ENCODE results near the gene TRIOBP.
"Not testable (repeated sequence)": the region's sequence is repeated elsewhere in the genome, so short reads cannot be mapped to it uniquely, and the experiment has no call there.

The TRIOBP gene

DNA sequence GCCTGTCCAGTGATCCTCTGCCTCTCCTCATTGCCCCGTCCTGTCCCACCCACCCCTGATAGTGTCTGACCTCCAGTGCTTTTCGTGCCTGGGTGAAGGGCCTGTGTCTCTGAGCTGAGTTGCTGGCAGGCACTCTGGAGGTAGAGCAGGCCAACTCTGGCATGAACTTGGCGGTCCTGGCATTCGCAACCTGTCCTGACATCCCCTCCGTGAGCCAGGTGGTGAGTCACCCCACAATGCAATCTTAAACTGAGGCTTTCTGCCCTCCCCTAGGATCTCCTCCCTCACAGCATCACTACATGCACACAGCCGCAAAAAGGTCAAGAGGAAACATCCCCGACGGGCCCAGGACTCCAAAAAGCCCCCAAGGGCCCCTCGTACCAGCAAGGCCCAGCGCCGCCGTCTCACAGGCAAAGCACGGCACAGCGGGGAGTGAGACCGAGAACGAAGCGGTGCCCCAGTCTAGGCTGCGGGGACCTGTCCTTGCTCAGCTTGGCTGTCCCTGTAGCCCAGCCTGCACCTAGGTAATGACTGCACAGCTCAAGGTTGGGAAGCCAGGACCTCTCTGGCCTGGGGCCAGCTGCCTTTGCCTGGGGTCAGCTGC, 5.8 kb upstream of the TRIOBP start:
- DNase-seq: no peak

DNA sequence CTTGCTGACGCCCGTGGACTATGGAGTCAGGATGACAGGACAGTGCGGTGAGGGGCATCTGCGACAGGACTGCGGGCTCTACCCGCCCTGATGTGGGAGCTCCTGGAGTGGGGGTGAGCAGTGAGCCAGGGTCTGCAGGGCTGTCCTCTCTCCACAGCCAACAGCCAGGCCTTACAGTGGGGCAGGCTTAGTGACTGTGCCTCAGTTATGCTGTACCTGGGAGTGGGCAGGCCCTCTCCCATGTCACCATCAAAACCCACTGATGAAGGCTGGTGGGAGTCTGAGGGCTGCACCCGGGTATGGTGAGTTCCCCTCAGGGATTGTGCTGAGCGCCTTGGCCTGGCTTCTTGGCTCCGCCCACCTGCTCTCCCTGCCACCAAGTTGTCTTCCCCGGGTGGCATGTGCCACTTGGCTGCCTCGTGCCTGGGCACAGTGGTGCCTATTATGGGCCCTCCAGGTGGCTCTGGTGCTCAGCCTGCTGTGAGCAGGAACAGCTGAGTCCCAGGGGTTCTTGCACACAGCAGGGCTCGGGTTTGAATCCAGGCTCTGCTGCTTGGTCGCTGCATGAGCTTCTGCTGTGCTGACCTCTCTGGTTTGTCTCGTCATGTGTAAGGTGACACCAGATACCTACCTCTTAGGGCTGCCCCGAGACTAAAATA, 4.1 kb upstream of the TRIOBP start:
- no peak for DNase-seq

DNA sequence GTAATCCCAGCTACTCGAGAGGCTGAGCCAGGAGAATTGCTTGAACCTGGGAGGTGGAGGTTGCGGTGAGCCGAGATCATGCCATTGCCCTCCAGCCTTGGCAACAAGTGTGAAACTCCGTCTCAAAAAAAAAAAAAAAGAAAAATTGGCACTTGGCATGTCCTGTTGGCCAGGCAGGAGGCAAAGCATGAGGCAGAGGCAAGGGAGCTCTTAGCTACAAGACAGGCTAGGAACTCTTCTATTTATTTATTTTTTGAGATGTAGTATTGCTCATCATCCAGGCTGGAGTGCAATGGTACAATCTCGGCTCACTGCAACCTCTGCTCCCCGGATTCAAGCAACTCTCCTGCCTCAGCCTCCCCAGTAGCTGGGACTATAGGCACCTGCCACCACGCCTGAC, 2.7 kb upstream of the TRIOBP start:
- not testable (repeated sequence) for DNase-seq

DNA sequence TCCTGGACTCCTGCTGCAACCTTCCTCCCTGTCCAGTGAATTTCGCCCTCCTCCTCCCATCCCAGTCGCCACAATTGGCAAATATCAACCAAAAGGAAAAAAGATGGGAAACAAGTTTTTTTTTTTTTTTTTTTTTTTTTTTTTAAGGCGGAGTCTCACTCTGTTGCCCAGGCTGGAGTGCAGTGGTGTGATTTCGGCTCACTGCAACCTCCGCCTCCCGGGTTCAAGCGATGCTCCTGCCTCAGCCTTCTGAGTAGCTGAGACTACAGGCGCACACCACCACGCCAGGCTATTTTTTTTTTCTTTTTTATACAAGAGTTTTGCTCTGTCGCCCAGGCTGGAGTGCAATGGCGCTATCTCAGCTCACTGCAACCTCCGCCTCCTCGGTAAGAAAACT, 590 bp upstream of the TRIOBP start:
- DNase-seq: not testable (repeated sequence)

DNA sequence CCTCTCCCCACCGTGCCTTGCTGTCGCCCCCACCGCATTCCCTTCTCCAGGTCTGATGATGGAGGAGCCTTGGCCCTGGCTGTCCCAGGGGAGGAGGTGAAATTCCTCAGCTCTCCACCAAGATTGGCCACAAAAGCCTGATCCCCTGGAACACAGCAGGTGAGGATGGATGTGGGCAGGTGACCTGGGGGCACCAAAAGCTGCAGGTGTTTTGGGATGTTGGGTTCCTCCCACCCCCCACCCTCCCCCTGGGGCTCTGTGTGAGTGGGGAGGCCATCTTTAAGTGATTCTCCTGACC, 639 bp downstream of the TRIOBP start:
- no peak for DNase-seq

DNA sequence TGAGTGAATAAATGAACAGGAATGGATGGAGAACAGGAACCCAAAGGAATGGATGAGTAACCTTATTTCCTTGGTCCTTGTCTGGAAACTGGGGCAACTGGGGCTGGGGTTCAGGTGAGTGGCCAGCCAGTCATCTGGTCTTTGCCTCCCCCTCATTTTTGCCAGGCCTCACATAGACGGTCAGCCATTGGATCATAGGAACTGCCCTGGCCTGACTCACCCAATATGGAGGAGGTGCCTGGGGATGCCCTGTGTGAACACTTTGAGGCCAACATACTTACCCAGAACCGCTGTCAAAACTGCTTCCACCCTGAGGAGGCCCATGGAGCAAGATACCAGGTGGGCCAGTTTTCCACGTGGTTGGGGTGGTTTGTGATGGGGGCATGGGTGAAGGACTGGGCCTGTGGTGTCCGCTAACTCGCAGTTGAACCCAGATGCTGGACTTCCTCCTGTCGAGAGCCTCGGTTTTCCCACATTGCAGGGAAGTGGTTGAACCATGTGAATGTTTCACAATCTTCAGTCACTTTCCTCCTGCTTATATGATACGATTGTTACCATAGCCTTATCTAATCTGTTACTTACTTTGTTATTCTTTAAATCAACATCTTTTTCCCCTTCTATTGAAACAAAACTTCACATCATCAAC, 4.4 kb downstream of the TRIOBP start:
- DNase-seq: no peak

DNA sequence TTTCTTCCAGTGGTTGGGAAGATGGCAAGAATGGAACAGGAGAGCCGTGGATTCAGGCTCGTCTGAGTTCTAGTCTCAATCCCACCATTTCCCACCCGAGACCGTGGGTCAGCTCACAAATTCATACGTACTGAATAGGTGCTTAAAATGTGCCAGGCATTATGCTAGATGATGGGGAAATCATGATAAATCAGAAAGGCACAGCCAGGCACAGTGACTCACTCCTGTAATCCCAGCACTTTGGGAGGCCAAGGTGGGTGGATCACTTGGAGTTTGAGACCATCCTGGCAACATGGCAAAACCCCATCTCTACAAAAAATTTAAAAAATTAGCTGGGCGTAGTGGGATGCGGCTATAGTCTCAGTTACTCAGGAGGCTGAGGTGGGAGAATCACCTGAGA, 7.1 kb downstream of the TRIOBP start:
- DNase-seq: no peak

DNA sequence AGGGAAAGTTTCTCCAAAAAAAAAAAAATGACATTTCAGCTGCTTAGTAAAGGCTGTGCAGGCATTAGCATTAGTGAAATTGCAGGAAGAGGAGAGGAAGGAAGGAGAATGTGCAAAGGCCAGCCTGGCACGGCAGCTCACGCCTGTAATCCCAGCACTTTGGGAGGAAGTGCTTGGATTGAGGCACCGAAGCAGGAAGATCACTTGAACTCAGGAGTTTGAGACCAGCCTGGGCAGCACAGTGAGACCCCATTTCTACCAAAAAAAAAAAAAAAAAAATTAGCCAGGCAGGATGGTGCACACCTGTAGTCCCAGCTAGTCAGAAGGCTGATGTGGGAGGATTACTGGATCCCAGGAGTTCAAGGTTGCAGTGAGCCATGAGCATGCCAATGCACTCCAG, 7.8 kb downstream of the TRIOBP start:
- DNase-seq: no peak

DNA sequence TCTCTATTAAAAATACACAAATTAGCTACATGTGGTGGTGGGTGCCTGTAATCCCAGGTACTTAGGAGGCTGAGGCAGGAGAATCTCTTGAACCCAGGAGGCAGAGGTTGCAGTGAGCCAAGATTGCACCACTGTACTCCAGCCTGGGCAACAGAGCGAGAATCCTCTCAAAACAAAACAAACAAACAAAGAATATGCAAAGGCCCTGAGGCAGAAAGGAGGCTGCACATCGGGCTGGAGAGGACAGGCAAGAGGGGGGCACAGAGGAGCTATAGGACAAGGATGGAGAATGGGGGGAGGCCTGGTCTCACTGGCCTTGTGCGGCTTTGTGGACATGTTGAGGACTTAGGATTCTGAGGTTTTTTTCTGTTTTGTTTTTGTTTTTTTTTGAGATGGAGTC, 8.4 kb downstream of the TRIOBP start:
- DNase-seq: no peak

DNA sequence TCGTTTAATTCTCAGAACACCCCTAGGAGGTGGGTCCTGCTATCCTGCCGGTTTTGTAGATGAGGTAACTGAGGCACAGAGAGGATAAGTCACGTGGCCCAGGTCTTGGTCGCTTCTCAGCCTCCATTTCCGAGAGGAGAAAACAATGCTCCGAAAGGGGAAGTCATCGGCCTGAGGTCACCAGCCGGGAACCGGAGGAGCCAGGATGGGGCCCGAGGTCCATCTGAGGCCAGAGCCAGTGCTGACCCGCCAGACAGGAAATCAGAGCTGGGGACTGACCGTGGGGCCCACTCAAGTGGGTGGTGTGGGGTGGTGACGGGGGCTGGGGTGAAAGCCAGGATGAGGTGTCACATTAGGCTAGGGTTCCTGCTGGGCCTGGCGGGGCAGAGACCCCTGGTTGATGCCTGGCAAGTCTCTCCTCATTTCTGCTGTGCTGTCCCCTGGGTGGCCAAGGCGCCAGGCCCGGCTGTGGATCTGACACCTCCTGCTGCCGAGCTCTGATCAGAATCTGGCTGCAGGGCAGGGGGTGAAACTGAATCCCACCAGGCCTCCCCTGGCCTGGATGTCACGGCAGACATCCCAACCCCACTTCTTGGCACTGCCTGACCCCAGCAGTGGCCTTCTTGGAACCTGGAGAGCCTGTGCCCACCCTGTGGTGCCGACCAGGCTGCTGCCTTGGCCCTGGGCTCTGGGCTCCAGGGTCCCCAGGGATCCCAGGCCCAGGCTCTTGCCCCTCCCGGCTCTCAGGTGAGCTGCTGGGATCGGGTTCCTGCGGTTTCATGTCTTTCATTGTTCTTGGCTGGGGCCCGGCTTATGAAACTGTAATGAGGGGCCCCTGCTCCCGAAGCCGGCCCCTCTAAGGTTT, 12.0 kb downstream of the TRIOBP start:
- no peak for DNase-seq

DNA sequence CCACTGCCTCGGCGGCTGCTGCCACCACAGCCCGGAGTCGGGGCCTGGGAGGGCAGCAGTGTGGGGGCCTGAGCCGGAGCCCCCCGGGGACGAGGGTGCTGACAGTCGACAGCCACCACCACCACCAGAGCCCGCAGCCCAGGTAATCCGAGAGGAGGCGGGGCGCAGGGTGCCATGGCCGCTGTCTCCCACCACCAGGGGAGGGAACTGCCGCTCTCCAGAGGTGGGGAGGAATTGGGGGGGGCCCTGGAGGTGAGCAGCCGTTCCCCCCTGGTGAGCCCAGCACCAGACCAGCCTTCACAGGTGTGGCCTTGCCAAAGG, 12.6 kb downstream of the TRIOBP start:
- no peak for DNase-seq

DNA sequence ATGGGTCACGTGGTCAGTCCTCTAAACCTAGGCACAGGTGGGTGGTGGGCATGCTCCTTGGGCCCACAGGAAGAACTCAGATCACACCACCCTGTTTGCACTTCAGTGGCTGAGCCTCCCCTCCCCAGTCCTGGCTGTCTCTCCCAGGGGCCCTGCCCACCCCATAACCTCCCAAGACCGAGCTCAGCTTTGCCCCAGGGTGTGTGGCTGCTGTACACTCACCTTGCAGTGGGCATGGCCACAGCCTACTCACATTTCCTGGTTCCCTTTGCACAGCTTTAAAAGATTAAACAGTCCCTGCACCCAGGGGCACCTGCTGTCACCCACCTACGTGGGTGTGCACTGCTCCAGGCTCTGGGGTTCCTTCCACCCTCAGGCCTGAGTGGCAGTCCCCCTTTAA, 13.8 kb downstream of the TRIOBP start:
- no peak for DNase-seq

DNA sequence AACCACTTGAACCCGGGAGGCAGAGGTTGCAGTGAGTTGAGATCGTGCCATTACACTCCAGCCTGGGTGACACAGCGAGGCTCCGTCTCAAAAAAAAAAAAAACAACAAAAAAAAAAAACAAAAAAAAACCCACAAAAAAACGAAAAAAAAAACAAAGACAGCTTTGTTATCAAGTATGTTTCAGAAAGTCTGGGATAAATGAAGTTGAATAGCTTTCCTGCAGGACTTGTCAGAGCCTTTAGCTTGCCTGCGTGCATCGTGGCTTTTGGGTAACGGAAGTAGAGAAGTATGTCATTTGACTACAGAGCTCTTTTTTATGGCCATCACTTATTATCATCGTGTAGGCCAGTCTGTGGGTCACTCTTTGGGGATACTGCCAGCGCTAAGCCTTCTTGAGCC, 14.6 kb downstream of the TRIOBP start:
- no peak for DNase-seq

DNA sequence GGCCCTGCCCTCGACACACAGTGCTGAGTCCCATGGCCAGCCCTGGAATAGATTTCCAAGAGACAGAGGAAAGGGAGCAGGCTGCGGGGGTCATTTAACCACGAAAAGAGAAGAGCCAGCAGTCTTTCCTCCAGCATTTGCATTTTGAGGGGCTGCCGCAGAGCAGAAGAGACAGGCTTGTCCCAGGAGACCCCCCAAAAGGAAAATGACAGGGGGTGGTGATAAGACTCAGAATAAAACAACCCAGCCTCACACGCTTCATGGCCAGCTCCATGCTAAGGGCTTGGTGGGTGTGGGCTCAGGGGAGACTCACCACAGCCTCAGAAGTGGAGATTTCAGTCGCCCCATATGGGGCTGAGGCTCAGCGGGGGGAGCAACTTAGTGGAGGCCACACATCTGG, 16.9 kb downstream of the TRIOBP start:
- no peak for DNase-seq

DNA sequence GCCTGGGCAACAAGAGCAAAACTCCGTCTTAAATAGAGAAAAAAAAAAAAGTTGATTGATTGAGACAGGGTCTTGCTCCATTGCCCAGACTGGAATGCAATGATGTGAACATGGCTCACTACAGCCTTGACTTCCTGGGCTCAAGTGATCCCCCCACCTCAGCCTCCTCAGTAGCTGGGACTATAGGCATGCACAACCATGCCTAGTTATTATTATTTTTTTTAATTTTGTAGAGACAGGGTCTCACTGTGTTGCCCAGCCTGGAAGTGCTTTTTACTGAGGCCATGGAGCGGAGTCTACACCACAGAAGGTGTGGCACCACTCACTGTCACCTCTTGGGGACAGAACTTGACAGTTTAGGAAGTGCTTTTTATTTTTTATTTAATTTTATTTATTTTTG, 17.8 kb downstream of the TRIOBP start:
- no peak for DNase-seq

DNA sequence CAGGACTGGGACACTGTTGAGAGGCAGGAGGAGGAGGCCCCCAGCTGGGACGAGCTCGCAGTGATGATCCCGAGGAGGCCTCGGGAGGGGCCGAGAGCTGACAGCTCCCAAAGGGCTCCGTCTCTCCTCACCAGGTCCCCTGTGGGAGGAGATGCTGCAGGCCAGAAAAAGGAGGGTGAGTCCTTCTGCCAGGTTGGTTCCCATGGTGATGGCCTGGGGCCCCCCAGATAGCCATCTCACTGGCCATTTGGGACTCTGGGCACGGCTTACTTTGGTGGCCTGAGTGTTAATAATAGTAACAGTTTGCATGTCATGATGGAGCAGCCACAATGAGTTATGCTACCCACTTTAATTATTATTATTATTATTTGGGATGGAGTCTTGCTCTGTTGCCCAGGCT, 18.9 kb downstream of the TRIOBP start:
- no peak for DNase-seq

DNA sequence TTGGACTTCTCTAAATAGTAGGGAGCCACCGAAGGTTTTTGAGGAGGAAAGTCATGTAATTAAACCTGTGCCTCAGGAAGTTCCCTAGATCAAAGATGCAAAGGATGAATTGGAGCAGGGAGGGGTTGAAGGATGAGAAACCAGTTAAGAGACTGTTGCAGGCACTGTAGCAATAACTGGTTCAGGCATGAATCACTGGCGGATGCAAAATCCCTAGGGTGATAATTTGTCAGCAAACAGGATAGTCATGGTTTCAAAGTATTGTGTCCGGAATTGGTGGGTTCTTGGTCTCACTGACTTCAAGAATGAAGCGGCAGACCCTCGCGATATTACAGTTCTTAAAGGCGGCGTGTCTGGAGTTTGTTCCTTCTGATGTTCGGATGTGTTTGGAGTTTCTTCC, 19.9 kb downstream of the TRIOBP start:
- DNase-seq: no peak

DNA sequence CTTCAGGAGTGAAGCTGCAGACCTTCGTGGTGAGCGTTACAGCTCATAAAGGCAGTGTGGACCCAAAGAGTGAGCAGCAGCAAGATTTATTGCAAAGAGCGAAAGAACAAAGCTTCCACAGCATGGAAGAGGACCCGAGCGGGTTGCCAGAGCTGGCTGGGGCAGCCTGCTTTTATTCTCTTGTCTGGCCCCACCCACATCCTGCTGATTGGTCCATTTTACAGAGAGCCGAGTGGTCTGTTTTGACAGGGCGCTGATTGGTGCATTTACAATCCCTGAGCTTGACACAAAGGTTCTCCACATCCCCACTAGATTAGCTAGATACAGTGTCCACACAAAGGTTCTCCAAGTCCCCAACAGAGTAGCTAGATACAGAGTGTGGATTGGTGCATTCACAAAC, 20.4 kb downstream of the TRIOBP start:
- not testable (repeated sequence) for DNase-seq

DNA sequence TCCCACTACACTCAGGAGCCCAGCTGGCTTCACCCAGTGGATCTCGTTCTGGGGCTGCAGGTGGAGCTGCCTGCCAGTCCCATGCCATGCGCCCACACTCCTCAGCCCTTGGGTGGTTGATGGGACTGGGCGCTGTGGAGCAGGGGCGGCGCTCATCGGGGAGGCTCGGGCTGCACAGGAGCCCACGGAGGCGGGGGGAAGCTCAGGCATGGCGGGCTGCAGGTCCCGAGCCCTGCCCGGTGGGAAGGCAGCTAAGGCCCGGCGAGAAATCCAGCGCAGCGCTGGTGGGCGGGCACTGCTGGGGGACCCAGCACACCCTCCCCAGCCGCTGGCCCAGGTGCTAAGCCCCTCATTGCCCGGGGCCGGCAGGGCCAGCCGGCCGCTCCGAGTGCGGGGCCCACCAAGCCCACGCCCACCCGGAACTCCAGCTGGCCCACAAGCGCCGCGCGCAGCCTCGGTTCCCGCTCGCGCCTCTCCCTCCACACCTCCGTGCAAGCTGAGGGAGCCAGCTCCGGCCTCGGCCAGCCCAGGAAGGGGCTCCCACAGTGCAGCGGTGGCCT, 21.0 kb downstream of the TRIOBP start:
- DNase-seq: not testable (repeated sequence)

DNA sequence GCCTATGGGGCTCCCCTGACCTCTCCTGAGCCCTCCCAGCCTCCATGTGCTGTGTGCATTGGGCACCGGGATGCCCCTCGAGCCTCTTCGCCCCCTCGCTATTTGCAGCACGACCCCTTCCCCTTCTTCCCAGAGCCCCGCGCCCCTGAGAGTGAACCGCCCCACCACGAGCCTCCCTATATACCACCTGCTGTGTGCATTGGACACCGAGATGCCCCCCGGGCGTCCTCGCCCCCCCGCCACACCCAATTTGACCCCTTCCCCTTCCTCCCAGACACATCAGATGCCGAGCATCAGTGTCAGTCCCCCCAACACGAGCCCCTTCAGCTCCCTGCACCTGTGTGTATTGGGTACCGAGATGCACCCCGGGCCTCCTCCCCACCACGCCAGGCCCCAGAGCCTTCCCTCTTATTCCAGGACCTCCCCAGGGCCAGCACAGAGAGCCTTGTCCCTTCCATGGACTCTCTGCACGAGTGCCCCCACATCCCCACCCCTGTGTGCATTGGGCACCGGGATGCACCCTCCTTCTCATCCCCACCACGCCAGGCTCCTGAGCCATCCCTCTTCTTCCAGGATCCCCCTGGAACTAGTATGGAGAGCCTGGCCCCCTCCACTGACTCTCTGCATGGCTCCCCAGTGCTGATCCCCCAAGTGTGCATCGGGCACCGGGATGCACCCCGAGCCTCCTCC, 28.8 kb downstream of the TRIOBP start:
- no peak for DNase-seq

DNA sequence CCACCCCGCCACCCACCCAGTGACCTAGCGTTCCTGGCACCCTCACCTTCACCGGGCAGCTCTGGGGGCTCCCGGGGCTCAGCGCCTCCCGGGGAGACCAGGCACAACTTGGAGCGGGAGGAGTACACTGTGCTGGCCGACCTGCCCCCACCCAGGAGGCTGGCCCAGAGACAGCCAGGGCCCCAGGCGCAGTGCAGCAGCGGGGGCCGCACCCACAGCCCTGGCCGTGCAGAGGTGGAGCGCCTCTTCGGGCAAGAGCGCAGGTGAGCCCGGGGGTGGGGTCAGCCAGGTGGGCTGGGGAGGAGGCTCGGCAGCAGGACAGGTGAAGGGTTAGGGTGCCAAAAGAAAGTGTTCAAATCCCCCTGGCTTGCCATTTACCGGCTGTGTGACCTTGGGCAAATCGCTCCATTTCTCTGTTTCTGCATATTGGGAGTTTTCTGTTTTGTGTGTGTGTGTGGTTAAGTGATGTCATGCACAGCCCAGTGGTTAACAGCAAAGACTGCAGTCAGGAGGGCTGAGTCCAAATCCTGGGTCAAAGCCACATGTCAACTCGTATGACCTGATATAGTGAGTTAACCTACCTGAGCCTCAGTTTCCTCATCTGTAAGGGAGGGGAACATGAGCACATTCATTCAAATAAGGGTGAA, 29.5 kb downstream of the TRIOBP start:
- no peak for DNase-seq

DNA sequence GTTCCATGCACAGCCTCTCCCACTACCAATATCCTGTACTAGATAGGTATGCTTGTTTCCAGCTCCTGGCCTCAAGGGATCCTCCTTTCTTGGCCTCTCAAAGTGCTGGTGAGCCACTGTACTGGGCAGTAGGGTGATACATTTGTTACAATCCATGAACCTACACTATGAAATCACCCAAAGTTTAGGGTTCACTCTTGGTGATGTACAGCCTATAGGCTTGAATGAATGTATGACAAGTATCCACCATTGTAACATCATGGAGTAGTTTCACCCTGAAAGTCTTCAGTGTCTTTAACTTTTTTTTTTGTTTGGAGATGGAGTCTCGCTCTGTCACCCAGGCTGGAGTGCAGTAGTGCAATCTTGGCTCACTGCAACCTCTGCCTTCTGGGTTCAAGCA, 31.8 kb downstream of the TRIOBP start:
- no peak for DNase-seq
